ENCODE measurements around the gene JCAD. TPM values are rescaled to one million over a fixed set of nuclear protein-coding genes. Genes with fewer than 3 reads are reported as not detected.

JCAD gene
- polyA plus RNA-seq, 1 of the 3 experiments (the other 2 are of a cell fraction): 19.0 TPM

GRCh38 chr10:30098629-30099028 lies 39.2 kb upstream of the JCAD start (continued):
- TF ChIP-seq CTCF (IDR thresholded peaks at IDR 0.05): no peak
- TF ChIP-seq CHD2 (IDR thresholded peaks at IDR 0.05; ENCODE audit: low read length, partially characterized antibody): no peak
- TF ChIP-seq GATA2 (CRISPR knock-in tag; IDR thresholded peaks at IDR 0.05): no peak
- TF ChIP-seq NFIC (IDR thresholded peaks at IDR 0.05; ENCODE audit: borderline replicate concordance): peak; percentile 96
- TF ChIP-seq ZBTB33 (IDR thresholded peaks at IDR 0.05; ENCODE audit: borderline replicate concordance, low read depth): no peak
- TF ChIP-seq RFX5 (IDR thresholded peaks at IDR 0.05; ENCODE audit: low read length): no peak
- peak; percentile 70; the same call in 1 of the 2 replicates for TF ChIP-seq ELF1 (IDR thresholded peaks at IDR 0.05)
- peak; percentile 96 for TF ChIP-seq JUND (IDR thresholded peaks at IDR 0.05)
- TF ChIP-seq POLR2AphosphoS5 (IDR thresholded peaks at IDR 0.05; ENCODE audit: low read depth, low read length): peak; percentile 61; the same call in 1 of the 2 replicates

- no peaks in the 10 kb centered on the region for H3K9me2 ChIP-seq
- WGBS (ENCODE audit: low lambda C conversion rate): 88% methylated on average over 4 of the region's 4 CpGs
- no peaks in the 10 kb centered on the region for H3K79me2 ChIP-seq (ENCODE audit: insufficient read depth)
- no peak for DNase-seq
- no peaks in the 10 kb centered on the region for H3K9me3 ChIP-seq
- H3K9ac ChIP-seq: no peak overlapping the region
- H3K4me2 ChIP-seq: no peak overlapping the region
- H3F3A ChIP-seq (replicated peaks; ENCODE audit: insufficient read depth): peaks cover 42% of the 10 kb centered on the region
- CTCF ChIA-PET: interaction anchor here (1.0 kb wide), 1 partner anchor 145 kb away, joined by 4 read pairs; no protein-coding TSS in a partner anchor
- peaks cover 0 to 12% of the 10 kb centered on the region in 2 experiments; a peak in 3 of 4 replicates for H3K4me1 ChIP-seq (ENCODE audit: control insufficient read depth in 1 of 2, insufficient read depth in 2 of 2, low read depth in 1 of 2, low read length in 1 of 2)
- H3K27me3 ChIP-seq (ENCODE audit: insufficient read depth): no peaks in the 10 kb centered on the region
- POLR2A ChIA-PET: interaction anchor here (0.6 kb wide), 1 partner anchor 95 kb away, joined by 3 read pairs; no protein-coding TSS in a partner anchor
- no peak overlapping the region for H3K4me3 ChIP-seq (ENCODE audit: low read depth in 2 of 2, low read length in 1 of 2)
- TF ChIP-seq SIN3A (IDR thresholded peaks at IDR 0.05; ENCODE audit: borderline replicate concordance, low read depth, low read length): no peak
- no peak for TF ChIP-seq REST (IDR thresholded peaks at IDR 0.05; ENCODE audit: low read depth, low read length)
- no peak for TF ChIP-seq NFIC (IDR thresholded peaks at IDR 0.05; ENCODE audit: borderline replicate concordance)
- H3K36me3 ChIP-seq (replicated peaks in 1 of 2; ENCODE audit: control insufficient read depth in 1 of 2, insufficient read depth in 2 of 2, low read length in 1 of 2): no peaks in the 10 kb centered on the region
- no peaks in the 10 kb centered on the region for H4K20me1 ChIP-seq (ENCODE audit: insufficient read depth)
- no peak overlapping the region for H3K27ac ChIP-seq (ENCODE audit: low read depth in 2 of 2, low read length in 1 of 2)
- H2AFZ ChIP-seq (ENCODE audit: low read depth): no peak overlapping the region
These were observed 37.2 kb upstream of the JCAD start for GRCh38 chr10:30096564-30096963.
